Measurements from ENCODE around the gene LENG1.

DNA sequence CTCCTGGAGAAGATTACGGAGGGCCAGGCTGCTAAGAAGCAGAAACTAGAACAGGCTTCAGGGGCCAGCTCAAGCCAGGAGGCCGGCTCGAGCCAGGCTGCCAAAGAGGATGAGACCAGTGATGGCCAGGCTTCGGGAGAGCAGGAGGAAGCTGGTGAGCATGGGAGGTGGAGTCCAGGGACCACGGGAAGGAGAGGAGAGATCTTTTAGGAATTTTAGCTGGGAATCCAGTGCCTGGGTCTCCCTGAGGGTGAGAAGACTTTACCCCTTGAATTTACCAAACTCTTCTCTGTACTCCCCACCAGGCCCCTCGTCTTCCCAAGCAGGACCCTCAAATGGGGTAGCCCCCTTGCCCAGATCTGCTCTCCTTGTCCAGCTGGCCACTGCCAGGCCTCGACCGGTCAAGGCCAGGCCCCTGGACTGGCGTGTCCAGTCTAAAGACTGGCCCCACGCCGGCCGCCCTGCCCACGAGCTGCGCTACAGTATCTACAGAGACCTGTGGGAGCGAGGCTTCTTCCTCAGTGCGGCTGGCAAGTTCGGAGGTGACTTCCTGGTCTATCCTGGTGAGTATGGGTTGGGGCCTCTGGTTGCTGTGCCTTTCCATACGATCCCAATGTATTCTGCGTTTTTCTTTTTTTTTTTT, 32.4 kb upstream of the LENG1 start:
- TF ChIP-seq EZH2 (IDR thresholded peaks at IDR 0.05; ENCODE audit: insufficient read depth, poor library complexity, severe bottlenecking) = no peak
- TF ChIP-seq EZH2phosphoT487 (IDR thresholded peaks at IDR 0.05; ENCODE audit: insufficient read depth, low read depth) = no peak

All from GM23248 (cell line).